Measurements from ENCODE around the gene OTX2.

- no peak for TF ChIP-seq POLR2AphosphoS5 (IDR thresholded peaks at IDR 0.05; ENCODE audit: low read depth, low read length)
- no peak for TF ChIP-seq TAF1 (IDR thresholded peaks at IDR 0.05; ENCODE audit: low read depth, low read length)
- no peak for TF ChIP-seq POLR2A (IDR thresholded peaks at IDR 0.05; ENCODE audit: low read depth, low read length)
- TF ChIP-seq PAX5 (IDR thresholded peaks at IDR 0.05; ENCODE audit: insufficient read depth, low read length, severe bottlenecking) = no peak
- no peak for TF ChIP-seq POU2F2 (IDR thresholded peaks at IDR 0.05; ENCODE audit: low read depth, low read length)
Measured at GRCh38 chr14:56858422-56858821, 48.1 kb upstream of the OTX2 start.
